HL-60 (cell line): ENCODE results near the gene EPS8L3.

Source experiments
- DNase-seq, 2 experiments: peaks; one replicate each; pipeline ENCODE4 v3.0.0-alpha.2; 2010 to 2020; ENCODE audit warnings: low read depth in 1 of 2, low spot score in 1 of 2
- H3K27ac ChIP-seq: fragments of 250-450 bp; sonication (Bioruptor Pico); replicated peaks from 2 replicates; pipeline ENCODE4 v1.5.1; 2020; ENCODE audit warnings: mild to moderate bottlenecking, moderate library complexity
- H3K27me3 ChIP-seq: fragments of 250-450 bp; sonication (Bioruptor Pico); 2 replicates; pipeline ENCODE4 v1.5.1; 2021; ENCODE audit warnings: mild to moderate bottlenecking, moderate library complexity; ENCODE audit not compliant: insufficient read depth, poor library complexity, severe bottlenecking
- H3K4me3 ChIP-seq: replicated peaks from 2 replicates; pipeline ENCODE4 v1.5.1; 2011; ENCODE audit warnings: mild to moderate bottlenecking, control low read depth, low read length; ENCODE audit not compliant: insufficient read depth
- CTCF ChIP-seq: IDR thresholded peaks from one replicate; pipeline ENCODE4 v1.5.1; 2011; ENCODE audit warnings: low read length, control low read depth, inconsistent platforms; ENCODE audit not compliant: insufficient read depth
- GABPA ChIP-seq: IDR thresholded peaks from 2 replicates; pipeline ENCODE4 v1.6.1; 2012; ENCODE audit warnings: low read depth
- POLR2AphosphoS5 ChIP-seq: IDR thresholded peaks from 2 replicates; pipeline ENCODE4 v1.6.1; 2012; ENCODE audit warnings: low read depth
- SPI1 ChIP-seq: IDR thresholded peaks from 2 replicates; pipeline ENCODE4 v1.6.1; 2012; ENCODE audit warnings: low read depth, mild to moderate bottlenecking, borderline replicate concordance
- TF ChIP-seq, protein P1 (sequence below): IDR thresholded peaks from 2 replicates; pipeline ENCODE4 v1.6.1; 2012; ENCODE audit warnings: low read depth; ENCODE audit not compliant: insufficient replicate concordance

Gene EPS8L3

DNA sequence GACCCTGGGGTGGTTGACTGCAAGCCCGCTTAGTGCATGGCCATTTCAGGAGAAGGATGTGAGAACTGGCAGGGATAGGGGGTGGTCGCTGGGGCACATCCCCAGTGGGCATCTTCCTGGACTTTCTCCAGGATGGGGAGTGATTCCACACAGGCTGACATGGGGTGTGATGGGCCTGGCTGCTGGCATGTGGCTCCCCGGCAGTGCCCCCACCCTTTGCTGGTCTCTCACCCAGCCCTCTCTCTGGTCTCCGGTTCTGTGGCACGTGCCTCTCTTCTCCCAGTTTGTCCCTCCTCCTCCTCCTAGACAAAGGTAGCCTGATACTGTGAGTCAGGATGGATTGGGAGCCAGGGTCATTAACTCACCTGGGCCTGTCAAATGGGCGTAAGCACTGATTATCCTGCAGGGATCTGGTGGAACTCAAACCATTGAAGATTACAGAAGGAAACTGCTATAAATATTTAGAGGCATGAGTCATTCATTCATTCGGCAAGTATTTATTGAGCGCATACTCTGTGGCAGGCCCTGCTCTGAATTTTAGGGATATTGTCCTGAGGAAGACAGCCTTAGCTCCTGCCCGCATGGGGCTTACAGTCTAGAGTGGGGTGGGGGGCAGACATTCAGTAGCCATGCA is 23.6 kb upstream of the EPS8L3 start:
- H3K27ac ChIP-seq, result no peak overlapping the region
- TF ChIP-seq SPI1, result no peak
- TF ChIP-seq POLR2AphosphoS5, result no peak
- no peak for TF ChIP-seq GABPA
- TF ChIP-seq, protein P1, sequence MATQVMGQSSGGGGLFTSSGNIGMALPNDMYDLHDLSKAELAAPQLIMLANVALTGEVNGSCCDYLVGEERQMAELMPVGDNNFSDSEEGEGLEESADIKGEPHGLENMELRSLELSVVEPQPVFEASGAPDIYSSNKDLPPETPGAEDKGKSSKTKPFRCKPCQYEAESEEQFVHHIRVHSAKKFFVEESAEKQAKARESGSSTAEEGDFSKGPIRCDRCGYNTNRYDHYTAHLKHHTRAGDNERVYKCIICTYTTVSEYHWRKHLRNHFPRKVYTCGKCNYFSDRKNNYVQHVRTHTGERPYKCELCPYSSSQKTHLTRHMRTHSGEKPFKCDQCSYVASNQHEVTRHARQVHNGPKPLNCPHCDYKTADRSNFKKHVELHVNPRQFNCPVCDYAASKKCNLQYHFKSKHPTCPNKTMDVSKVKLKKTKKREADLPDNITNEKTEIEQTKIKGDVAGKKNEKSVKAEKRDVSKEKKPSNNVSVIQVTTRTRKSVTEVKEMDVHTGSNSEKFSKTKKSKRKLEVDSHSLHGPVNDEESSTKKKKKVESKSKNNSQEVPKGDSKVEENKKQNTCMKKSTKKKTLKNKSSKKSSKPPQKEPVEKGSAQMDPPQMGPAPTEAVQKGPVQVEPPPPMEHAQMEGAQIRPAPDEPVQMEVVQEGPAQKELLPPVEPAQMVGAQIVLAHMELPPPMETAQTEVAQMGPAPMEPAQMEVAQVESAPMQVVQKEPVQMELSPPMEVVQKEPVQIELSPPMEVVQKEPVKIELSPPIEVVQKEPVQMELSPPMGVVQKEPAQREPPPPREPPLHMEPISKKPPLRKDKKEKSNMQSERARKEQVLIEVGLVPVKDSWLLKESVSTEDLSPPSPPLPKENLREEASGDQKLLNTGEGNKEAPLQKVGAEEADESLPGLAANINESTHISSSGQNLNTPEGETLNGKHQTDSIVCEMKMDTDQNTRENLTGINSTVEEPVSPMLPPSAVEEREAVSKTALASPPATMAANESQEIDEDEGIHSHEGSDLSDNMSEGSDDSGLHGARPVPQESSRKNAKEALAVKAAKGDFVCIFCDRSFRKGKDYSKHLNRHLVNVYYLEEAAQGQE, result no peak
- no peak for TF ChIP-seq CTCF
- no peaks in the 10 kb centered on the region for H3K27me3 ChIP-seq
- H3K4me3 ChIP-seq, result no peak overlapping the region
- no peak for DNase-seq

DNA sequence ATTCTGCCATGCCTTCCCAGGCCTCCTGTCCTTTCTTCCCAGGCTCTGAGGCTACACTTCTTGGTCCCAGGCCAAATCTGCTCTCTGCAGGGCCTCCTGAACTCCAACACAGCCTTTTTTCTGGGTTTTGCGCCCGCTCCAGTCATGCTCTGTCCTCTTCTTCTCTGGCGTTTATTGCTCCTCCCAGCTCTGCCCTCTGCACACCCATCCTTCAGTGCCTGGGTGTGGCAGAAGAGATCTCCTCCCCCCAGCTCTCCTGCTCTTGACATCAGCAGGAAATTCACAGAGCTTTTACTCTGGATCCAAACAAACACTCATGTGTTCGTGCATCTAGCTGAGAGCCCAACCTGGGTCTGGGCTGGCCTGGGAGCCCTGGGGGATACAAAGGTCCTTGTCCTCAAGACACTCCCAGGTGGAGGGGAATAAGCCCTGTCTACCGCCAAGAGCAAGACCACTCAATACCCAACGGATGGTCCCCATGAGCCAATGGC is 22.9 kb upstream of the EPS8L3 start:
- Histone ChIP-seq H3K4me3 (no peak overlapping the region), H3K27ac (no peak overlapping the region), H3K27me3 (no peaks in the 10 kb centered on the region)
- DNase-seq, result no peak
- TF ChIP-seq SPI1, result no peak
- TF ChIP-seq CTCF, result no peak
- TF ChIP-seq, protein P1, result no peak
- TF ChIP-seq POLR2AphosphoS5, result no peak
- TF ChIP-seq GABPA, result no peak

GRCh38 chr1:109786112-109786480 is 22.4 kb upstream of the EPS8L3 start:
- Histone ChIP-seq H3K4me3 (no peak overlapping the region), H3K27me3 (no peaks in the 10 kb centered on the region), H3K27ac (no peak overlapping the region)
- DNase-seq, result no peak
- TF ChIP-seq, protein P1, result no peak
- no peak for TF ChIP-seq CTCF
- no peak for TF ChIP-seq POLR2AphosphoS5
- TF ChIP-seq SPI1, result no peak
- no peak for TF ChIP-seq GABPA
